A549 (cell line): ENCODE data around the gene PCYT2. TPM values are rescaled to one million over a fixed set of nuclear protein-coding genes. Genes with fewer than 3 reads are reported as not detected.

Experiments
- ATAC-seq, 2 experiments: fragments of 200-7000 bp in 1 of 2; fragments of >200 bp in 1 of 2; cut with Nextera tagmentation in 1 of 2; cut with Tn5 transposase in 1 of 2; 3 replicates each; pipeline versions ENCODE4 v1.8.0 to v1.9.1; 2018 to 2020; ENCODE audit warnings: mild to moderate bottlenecking in 1 of 2, moderate library complexity in 1 of 2
- CTCF ChIA-PET: fragments of 300-600 bp; sonication (Branson Sonifier 250); formaldehyde crosslinking; extraction: SDS; loops from one replicate; lab custom pipeline; 2021; ENCODE audit warnings: antibody characterized with exemption, inconsistent platforms; lab: Yijun Ruan, JAX
- POLR2A ChIA-PET: fragments of 350-600 bp; formaldehyde crosslinking; extraction: SDS; loops from one replicate; lab custom pipeline; 2021; ENCODE audit warnings: antibody characterized with exemption, inconsistent platforms; lab: Yijun Ruan, JAX
- DNase-seq, 2 experiments: peaks; one replicate each; pipeline versions ENCODE4 v3.0.0 to v3.0.0-alpha.2; 2011 to 2016; ENCODE audit warnings: low read depth in 1 of 2, low spot score in 1 of 2
- FAIRE-seq: peaks from 2 replicates; lab custom pipeline; 2011; peaks lifted over from hg19 to GRCh38; lab: Jason Lieb, UNC
- H3K27ac ChIP-seq, 2 experiments: fragments of >200 bp; sonication (Bioruptor Twin); formaldehyde crosslinking; 3 replicates each; pipeline ENCODE4 v1.5.1; 2016 to 2017
- H3K4me1 ChIP-seq: fragments of >200 bp; sonication (Bioruptor Twin); formaldehyde crosslinking; 3 replicates; pipeline ENCODE4 v1.6.1; 2016
- H3K4me2 ChIP-seq: fragments of >200 bp; sonication (Bioruptor Twin); formaldehyde crosslinking; 3 replicates; pipeline ENCODE4 v1.6.1; 2016
- H3K4me3 ChIP-seq: fragments of >200 bp; sonication (Bioruptor Twin); formaldehyde crosslinking; 3 replicates; pipeline ENCODE4 v1.5.1; 2016
- H3K9me3 ChIP-seq: fragments of >200 bp; sonication (Bioruptor Twin); formaldehyde crosslinking; 3 replicates; pipeline ENCODE4 v1.6.1; 2016
- CHD2 ChIP-seq: fragments of 150-350 bp; IDR thresholded peaks from 2 replicates; pipeline ENCODE4 v1.6.1; 2014; ENCODE audit warnings: low read length; ENCODE audit not compliant: partially characterized antibody
- CTCF ChIP-seq: fragments of >200 bp; sonication (Bioruptor Twin); formaldehyde crosslinking; IDR thresholded peaks from 3 replicates; pipeline ENCODE4 v1.5.1; 2016
- EHMT2 ChIP-seq: fragments of 200-600 bp; sonication (generic); IDR thresholded peaks from 2 replicates; pipeline ENCODE4 v1.6.1; 2016; ENCODE audit warnings: antibody characterized with exemption, low read depth, mild to moderate bottlenecking, moderate library complexity
- HOXA7 ChIP-seq: fragments of 250-450 bp; sonication (Bioruptor Pico); IDR thresholded peaks from 2 replicates; pipeline ENCODE4 v1.5.0; 2020; ENCODE audit warnings: mild to moderate bottlenecking, moderate library complexity
- HOXB5 ChIP-seq: fragments of 250-450 bp; sonication (Bioruptor Pico); IDR thresholded peaks from 2 replicates; pipeline ENCODE4 v1.5.0; 2020; ENCODE audit warnings: mild to moderate bottlenecking, moderate library complexity
- JUN ChIP-seq, 2 experiments: fragments of >200 bp; sonication (Bioruptor Twin); formaldehyde crosslinking; IDR thresholded peaks; 2 replicates in 1 of 2; 3 replicates in 1 of 2; pipeline ENCODE4 v1.6.1; 2016 to 2017
- KDM5A ChIP-seq: fragments of 200-600 bp; sonication (generic); IDR thresholded peaks from 2 replicates; pipeline ENCODE4 v1.6.1; 2016; ENCODE audit warnings: antibody characterized with exemption, mild to moderate bottlenecking
- MAZ ChIP-seq: fragments of 150-350 bp; IDR thresholded peaks from 2 replicates; pipeline ENCODE4 v1.6.1; 2014; ENCODE audit warnings: antibody characterized with exemption, low read depth, low read length, borderline replicate concordance
- NPAS2 ChIP-seq: fragments of 250-450 bp; sonication (Bioruptor Pico); IDR thresholded peaks from 2 replicates; pipeline ENCODE4 v1.8.0; 2022; ENCODE audit warnings: mild to moderate bottlenecking, moderate library complexity, borderline replicate concordance
- NR3C1 ChIP-seq: fragments of >200 bp; sonication (Bioruptor Twin); formaldehyde crosslinking; IDR thresholded peaks from 3 replicates; pipeline ENCODE4 v1.6.1; 2017
- POLR2A ChIP-seq: IDR thresholded peaks from 2 replicates; pipeline ENCODE4 v1.6.1; 2012; ENCODE audit warnings: mild to moderate bottlenecking, low read length
- RAD21 ChIP-seq, 2 experiments: fragments of >200 bp in 1 of 2; sonication (Bioruptor Twin) in 1 of 2; formaldehyde crosslinking in 1 of 2; IDR thresholded peaks in 1 of 2; conservative IDR thresholded peaks in 1 of 2; 2 replicates in 1 of 2; 3 replicates in 1 of 2; pipeline ENCODE4 v1.6.1; 2012 to 2018; ENCODE audit warnings: inconsistent platforms in 1 of 2
- RFX5 ChIP-seq: fragments of 450-650 bp; IDR thresholded peaks from 2 replicates; pipeline ENCODE4 v1.7.1; 2014; ENCODE audit warnings: antibody characterized with exemption, mild to moderate bottlenecking, moderate library complexity
- RNF2 ChIP-seq: fragments of 200-600 bp; sonication (generic); IDR thresholded peaks from 2 replicates; pipeline ENCODE4 v1.6.1; 2016; ENCODE audit warnings: low read depth, mild to moderate bottlenecking, antibody characterized with exemption, moderate library complexity, borderline replicate concordance
- SMC3 ChIP-seq: fragments of >200 bp; sonication (Bioruptor Twin); formaldehyde crosslinking; IDR thresholded peaks from 3 replicates; pipeline ENCODE4 v1.6.1; 2018; ENCODE audit warnings: inconsistent platforms
- TFCP2L1 ChIP-seq: fragments of 250-450 bp; sonication (Bioruptor Pico); IDR thresholded peaks from 2 replicates; pipeline ENCODE4 v1.5.0; 2021; ENCODE audit warnings: mild to moderate bottlenecking
- USF2 ChIP-seq: fragments of 450-650 bp; IDR thresholded peaks from 2 replicates; pipeline ENCODE4 v1.6.1; 2014; ENCODE audit warnings: antibody characterized with exemption
- ZFP36 ChIP-seq: fragments of 450-650 bp; IDR thresholded peaks from 2 replicates; pipeline ENCODE4 v1.6.1; 2014; ENCODE audit warnings: borderline replicate concordance; ENCODE audit not compliant: partially characterized antibody
- ZNF302 ChIP-seq: fragments of 250-450 bp; sonication (Bioruptor Pico); IDR thresholded peaks from 2 replicates; pipeline ENCODE4 v1.9.0; 2021; ENCODE audit warnings: inconsistent platforms, mild to moderate bottlenecking, moderate library complexity
- WGBS: methylation state at CpG from one replicate; pipeline ENCODE4 v1.1.6; 2017; ENCODE audit errors: missing lambda C conversion rate; 5-methylcytosine and 5-hydroxymethylcytosine counted together
- polyA minus RNA-seq: library from RNA; depleted of rRNA, polyadenylated mRNA; stranded (reverse); fragments of >200 nt; gene quantifications from 2 replicates; pipeline ENCODE4 v1.2.3, GENCODE V29; 2011; rRNA and poly(A)+ RNA removed
- polyA plus RNA-seq, 4 experiments: library from polyadenylated mRNA; depleted of rRNA in 3 of 4; stranded (reverse); fragments of >200 nt; fragmentation: RNase III in 1 of 4; extraction: RNeasy Plus Mini Kit Qiagen cat#74134 plus additional on column Dnase treatment in 1 of 4; gene quantifications; 2 replicates in 3 of 4; 3 replicates in 1 of 4; pipeline ENCODE4 v1.2.3, GENCODE V29; 2011 to 2017
- TF ChIP-seq, protein P1 (sequence below): IDR thresholded peaks from 2 replicates; pipeline ENCODE4 v1.6.1; 2012
- TF ChIP-seq, protein P2 (sequence below): fragments of 250-450 bp; sonication (Bioruptor Pico); IDR thresholded peaks from 2 replicates; pipeline ENCODE4 v1.5.0; 2020; ENCODE audit warnings: low read depth, mild to moderate bottlenecking, moderate library complexity
- TF ChIP-seq, protein P3 (sequence below): IDR thresholded peaks from 2 replicates; pipeline ENCODE4 v1.6.1; 2012; ENCODE audit warnings: low read depth, borderline replicate concordance

Gene PCYT2
- polyA plus RNA-seq (2011; rRNA removed) (7.1 and 7.7 TPM in 2 replicates), polyA plus RNA-seq (2017; fragmentation: RNase III; extraction: RNeasy Plus Mini Kit Qiagen cat#74134 plus additional on column Dnase treatment) (14.8 to 17.0 TPM (median 16.3 TPM) in 3 replicates), polyA minus RNA-seq (12.4 and 13.8 TPM in 2 replicates)
- polyA plus RNA-seq (2012; cell fraction: cytosol; rRNA removed), result 16.6 and 20.5 TPM in 2 replicates
- 39.2 and 46.7 TPM in 2 replicates for polyA plus RNA-seq (2012; cell fraction: nucleus; rRNA removed)

DNA sequence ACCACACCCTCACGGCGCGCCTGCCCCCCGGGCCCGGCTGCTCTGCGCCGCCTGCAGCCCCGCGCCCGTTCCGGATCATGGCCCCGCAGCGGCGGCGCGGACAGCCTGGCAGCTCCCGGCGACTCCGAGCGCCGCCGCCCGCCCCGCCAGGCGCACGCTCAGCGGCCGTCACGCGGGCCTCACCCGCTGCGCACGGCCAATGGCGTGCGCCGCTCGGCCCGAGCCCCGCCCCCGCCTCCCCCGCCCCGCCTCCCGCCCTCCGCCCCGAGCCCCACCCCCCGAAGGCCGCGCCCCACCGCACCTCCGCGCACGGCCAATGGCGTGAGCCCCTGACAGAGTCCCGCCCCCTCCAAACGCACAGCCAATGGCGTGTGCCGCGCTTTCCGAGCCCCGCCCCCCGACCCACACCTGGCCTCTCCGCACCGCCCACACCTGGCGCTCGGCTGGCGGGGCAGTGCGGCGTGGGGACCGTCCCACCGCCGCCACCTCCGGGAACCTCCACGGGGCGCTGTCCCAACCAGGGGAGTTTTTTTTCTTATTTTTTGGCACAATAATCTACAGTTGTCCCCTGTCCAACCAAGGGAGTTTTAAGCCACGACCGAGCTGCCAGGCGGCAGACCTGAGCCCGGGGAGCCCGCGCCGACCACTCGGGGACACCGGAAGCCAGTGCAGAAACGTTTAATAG lies at the start of gene PCYT2:
Gene PCYT2 (minus strand): TSS at position 123 of the 685 bp plus-strand sequence. CDS start 44 bp downstream, at position 79.
- ATAC-seq, result peak; percentile 72 to 83
- 20% methylated on average over 39 of the region's 84 CpGs for WGBS
- no peak for FAIRE-seq
- ChIA-PET CTCF (interaction anchor here (1.4 to 7.6 kb wide), 2 partner anchors 15 to 26 kb away, joined by 3 to 68 read pairs; partner anchors contain the start of genes MAFG and PYCR1), POLR2A (interaction anchor here (1.0 to 1.5 kb wide), 3 partner anchors 12 to 78 kb away, joined by 3 to 4 read pairs (median 3); partner anchors contain the start of gene MCRIP1)
- peak within 1 kb of the TSS; percentile 98 for H3K4me2 ChIP-seq
- DNase-seq, result peak; percentile 93 to 99
- peak within 1 kb of the TSS; percentile 62 to 88 for H3K27ac ChIP-seq
- peak within 1 kb of the TSS; percentile 71 for H3K4me3 ChIP-seq
- H3K9me3 ChIP-seq, result no peaks in the 10 kb centered on the region
- peaks cover 14% of the 10 kb centered on the region for H3K4me1 ChIP-seq
- TF ChIP-seq CHD2 (no peak), POLR2A (peak; percentile 31; the same call in 1 of the 2 replicates), JUN (IDR thresholded peaks at IDR 0.05) (peak in 1 of 2 experiments; percentile 66; a peak in 2 of 5 replicates)
- TF ChIP-seq, protein P1, sequence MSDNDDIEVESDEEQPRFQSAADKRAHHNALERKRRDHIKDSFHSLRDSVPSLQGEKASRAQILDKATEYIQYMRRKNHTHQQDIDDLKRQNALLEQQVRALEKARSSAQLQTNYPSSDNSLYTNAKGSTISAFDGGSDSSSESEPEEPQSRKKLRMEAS, result peak; percentile 26; the same call in 1 of the 2 replicates

DNA sequence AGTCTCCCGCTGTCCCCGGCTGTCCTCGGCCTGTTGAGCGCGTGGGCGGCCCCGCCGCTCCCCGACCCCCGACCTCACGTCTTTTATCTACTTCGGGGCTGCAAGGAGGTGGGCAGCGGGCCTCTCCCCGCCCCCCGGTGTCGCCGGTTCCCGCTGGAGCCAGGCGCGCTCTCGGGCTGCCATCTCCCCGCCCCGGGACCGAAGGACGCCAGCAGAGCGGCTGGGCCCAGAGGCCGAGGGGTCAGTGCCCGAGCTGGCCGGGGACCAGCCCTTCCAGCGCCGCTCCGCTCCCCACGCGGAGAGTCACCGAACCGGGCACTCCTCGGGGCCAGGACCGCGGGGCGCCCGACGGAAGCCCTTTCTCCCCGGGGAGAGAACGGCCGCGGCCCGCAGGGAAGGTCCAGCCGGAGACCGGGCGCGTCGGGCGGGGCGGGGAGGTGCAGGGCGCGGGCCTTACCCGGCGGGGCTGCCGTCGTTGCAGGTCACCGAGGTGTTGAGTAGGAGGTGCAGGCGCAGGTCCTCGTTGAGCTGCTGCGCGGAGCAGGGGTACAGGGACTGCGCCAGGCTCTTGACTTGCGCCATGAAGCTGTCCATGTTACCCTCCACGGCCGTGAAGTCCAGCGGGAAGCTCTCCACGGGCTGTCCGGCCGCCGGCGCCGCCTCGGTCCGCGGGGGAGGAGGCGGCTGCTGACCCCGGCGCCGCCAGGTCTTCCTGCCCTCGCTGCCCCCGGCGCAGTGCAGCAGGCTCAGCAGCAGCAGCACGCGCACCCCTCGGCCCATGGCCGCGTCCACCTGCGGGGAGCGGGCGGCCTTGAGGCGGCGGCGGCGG lies 49.1 kb upstream of the PCYT2 start:
- H3K9me3 ChIP-seq, result no peaks in the 10 kb centered on the region; the same call in 2 of the 3 replicates
- WGBS, result 16% methylated on average over 19 of the region's 98 CpGs
- TF ChIP-seq CTCF (no peak), RNF2 (peak; percentile 88; the same call in 1 of the 2 replicates)
- peaks cover 19% of the 10 kb centered on the region; the same call in 1 of the 3 replicates for H3K4me1 ChIP-seq
- FAIRE-seq (no peak), DNase-seq (peak in 1 of 2 experiments; percentile 53), ATAC-seq (peak; percentile 3 to 24; a peak in 2 of 6 replicates)
- peak overlapping the region; percentile 52 for H3K4me3 ChIP-seq
- peak overlapping the region; percentile 60 to 89 for H3K27ac ChIP-seq
- POLR2A ChIA-PET, result interaction anchor here (0.7 to 2.2 kb wide), 8 partner anchors 17 to 138 kb away, joined by 3 to 8 read pairs (median 4); partner anchors contain the start of genes ASPSCR1, CENPX, DCXR and FASN
- CTCF ChIA-PET, result interaction anchor here (0.8 to 10.9 kb wide), 50 partner anchors 8 to 599 kb away, joined by 3 to 794 read pairs (median 6); partner anchors contain the start of genes ASPSCR1, CENPX, DCXR and DUS1L
- peak overlapping the region; percentile 94 for H3K4me2 ChIP-seq

- CTCF ChIA-PET, result interaction anchor here (0.6 to 10.9 kb wide), 57 partner anchors 9 to 600 kb away, joined by 3 to 794 read pairs (median 5); partner anchors contain the start of genes ASPSCR1, CENPX, DCXR and DUS1L
- H3K4me1 ChIP-seq, result peaks cover 19% of the 10 kb centered on the region; the same call in 1 of the 3 replicates
- 14% methylated on average over 59 of the region's 112 CpGs for WGBS
- FAIRE-seq, result no peak
- peak overlapping the region; percentile 94 for H3K4me2 ChIP-seq
- H3K4me3 ChIP-seq, result peak overlapping the region; percentile 52
- H3K27ac ChIP-seq, result peak overlapping the region; percentile 60 to 89
- DNase-seq, result peak; percentile 55 to 65
- H3K9me3 ChIP-seq, result no peaks in the 10 kb centered on the region; the same call in 2 of the 3 replicates
- ATAC-seq, result peak; percentile 54 to 77
- POLR2A ChIA-PET, result interaction anchor here (0.7 to 2.2 kb wide), 7 partner anchors 17 to 78 kb away, joined by 3 to 8 read pairs (median 3); partner anchors contain the start of genes ASPSCR1, CENPX, DCXR and LRRC45
- TF ChIP-seq NPAS2 (CRISPR knock-in tag) (no peak), EHMT2 (no peak), RAD21 (conservative IDR thresholded peaks at IDR 0.05 in 1 of 2, IDR thresholded peaks at IDR 0.05 in 1 of 2) (peak; percentile 85 to 100), TFCP2L1 (CRISPR knock-in tag) (no peak), ZFP36 (no peak), MAZ (no peak), SMC3 (peak; percentile 100), ZNF302 (CRISPR knock-in tag) (no peak), HOXA7 (CRISPR knock-in tag) (no peak), USF2 (no peak), HOXB5 (CRISPR knock-in tag) (no peak), NR3C1 (no peak), RFX5 (no peak), KDM5A (no peak)
- TF ChIP-seq, protein P2, sequence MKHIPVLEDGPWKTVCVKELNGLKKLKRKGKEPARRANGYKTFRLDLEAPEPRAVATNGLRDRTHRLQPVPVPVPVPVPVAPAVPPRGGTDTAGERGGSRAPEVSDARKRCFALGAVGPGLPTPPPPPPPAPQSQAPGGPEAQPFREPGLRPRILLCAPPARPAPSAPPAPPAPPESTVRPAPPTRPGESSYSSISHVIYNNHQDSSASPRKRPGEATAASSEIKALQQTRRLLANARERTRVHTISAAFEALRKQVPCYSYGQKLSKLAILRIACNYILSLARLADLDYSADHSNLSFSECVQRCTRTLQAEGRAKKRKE (CRISPR knock-in tag), result no peak
- TF ChIP-seq, protein P3, sequence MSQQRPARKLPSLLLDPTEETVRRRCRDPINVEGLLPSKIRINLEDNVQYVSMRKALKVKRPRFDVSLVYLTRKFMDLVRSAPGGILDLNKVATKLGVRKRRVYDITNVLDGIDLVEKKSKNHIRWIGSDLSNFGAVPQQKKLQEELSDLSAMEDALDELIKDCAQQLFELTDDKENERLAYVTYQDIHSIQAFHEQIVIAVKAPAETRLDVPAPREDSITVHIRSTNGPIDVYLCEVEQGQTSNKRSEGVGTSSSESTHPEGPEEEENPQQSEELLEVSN, result peak; percentile 55; the same call in 1 of the 2 replicates
Measured at GRCh38 chr17:81959362-81960129, 48.3 kb upstream of the PCYT2 start.
